ENCODE data around the gene CADM2.

Gene CADM2

GRCh38 chr3:85903434-85903833 lies 944.6 kb downstream of the CADM2 start:
- Mint-ChIP-seq H3K4me1 (no peaks in the 10 kb centered on the region), H3K27ac (no peak overlapping the region), H3K9me3 (no peaks in the 10 kb centered on the region), H3K4me3 (no peak overlapping the region), H3K27me3 (ENCODE audit: low read depth, poor library complexity) (no peaks in the 10 kb centered on the region), H3K36me3 (ENCODE audit: low read depth) (no peaks in the 10 kb centered on the region)
- DNase-seq, result no peak
- TF ChIP-seq CTCF (IDR thresholded peaks at IDR 0.05), result no peak

GRCh38 chr3:85912980-85913379 lies 954.2 kb downstream of the CADM2 start:
- Mint-ChIP-seq H3K27ac (no peak overlapping the region), H3K4me3 (no peak overlapping the region), H3K27me3 (ENCODE audit: low read depth, poor library complexity) (no peaks in the 10 kb centered on the region), H3K36me3 (ENCODE audit: low read depth) (no peaks in the 10 kb centered on the region), H3K9me3 (peaks cover 5% of the 10 kb centered on the region), H3K4me1 (no peaks in the 10 kb centered on the region)
- DNase-seq, result no peak
- TF ChIP-seq CTCF (IDR thresholded peaks at IDR 0.05), result no peak

DNA sequence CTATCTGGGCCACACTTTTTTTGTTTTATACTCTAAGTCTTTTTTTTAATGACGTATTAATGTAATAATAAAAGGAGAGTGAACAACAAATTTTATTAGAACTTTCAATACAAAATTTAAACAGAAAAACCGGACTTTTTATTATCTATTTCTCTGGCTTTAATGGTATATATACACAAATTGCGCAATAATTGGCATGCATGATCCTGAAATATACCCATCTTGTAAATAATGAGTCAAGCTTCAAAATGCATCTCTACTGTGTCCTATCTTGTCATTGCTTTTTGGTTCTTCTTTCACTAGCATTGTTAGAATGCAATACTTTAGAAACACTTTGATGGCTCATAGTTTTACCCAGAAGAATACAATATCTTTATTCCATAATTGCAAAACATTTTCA lies 963.6 kb downstream of the CADM2 start:
- no peak overlapping the region for H3K4me3 Mint-ChIP-seq
- peaks cover 7% of the 10 kb centered on the region for H3K9me3 Mint-ChIP-seq
- TF ChIP-seq CTCF (IDR thresholded peaks at IDR 0.05), result no peak
- no peaks in the 10 kb centered on the region for H3K36me3 Mint-ChIP-seq (ENCODE audit: low read depth)
- H3K4me1 Mint-ChIP-seq, result no peaks in the 10 kb centered on the region
- H3K27ac Mint-ChIP-seq, result no peak overlapping the region
- no peaks in the 10 kb centered on the region for H3K27me3 Mint-ChIP-seq (ENCODE audit: low read depth, poor library complexity)
- DNase-seq, result no peak

- Mint-ChIP-seq H3K36me3 (ENCODE audit: low read depth) (no peaks in the 10 kb centered on the region), H3K4me3 (no peak overlapping the region), H3K27ac (no peak overlapping the region), H3K9me3 (no peaks in the 10 kb centered on the region), H3K4me1 (peaks cover 8% of the 10 kb centered on the region), H3K27me3 (ENCODE audit: low read depth, poor library complexity) (no peaks in the 10 kb centered on the region)
- no peak for DNase-seq
- TF ChIP-seq CTCF (IDR thresholded peaks at IDR 0.05), result no peak
Measured at GRCh38 chr3:85930718-85931117, 971.9 kb downstream of the CADM2 start.

DNA sequence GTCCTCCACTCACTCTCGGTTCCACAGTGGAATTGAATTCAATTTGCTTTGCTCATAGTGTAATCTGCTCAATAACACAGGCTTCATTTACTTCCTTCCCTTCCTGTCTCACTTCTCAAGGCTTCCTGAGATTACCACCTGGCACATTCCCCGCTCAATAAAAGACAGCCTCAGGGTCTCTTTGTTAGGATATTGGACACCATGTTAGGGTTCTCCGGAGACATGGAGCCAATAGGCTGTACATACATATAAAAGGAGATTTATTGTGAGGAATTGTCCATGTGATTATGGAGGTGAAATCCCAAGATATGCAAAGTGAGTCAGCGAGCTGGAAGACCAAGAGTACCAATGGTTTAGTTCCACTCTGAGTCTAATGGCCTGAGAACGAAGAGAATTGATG lies 974.5 kb downstream of the CADM2 start:
- Mint-ChIP-seq H3K27ac (peak overlapping the region; percentile 5), H3K4me3 (no peak overlapping the region), H3K4me1 (peaks cover 8% of the 10 kb centered on the region), H3K27me3 (ENCODE audit: low read depth, poor library complexity) (no peaks in the 10 kb centered on the region), H3K9me3 (no peaks in the 10 kb centered on the region), H3K36me3 (ENCODE audit: low read depth) (no peaks in the 10 kb centered on the region)
- no peak for TF ChIP-seq CTCF (IDR thresholded peaks at IDR 0.05)
- no peak for DNase-seq

DNA sequence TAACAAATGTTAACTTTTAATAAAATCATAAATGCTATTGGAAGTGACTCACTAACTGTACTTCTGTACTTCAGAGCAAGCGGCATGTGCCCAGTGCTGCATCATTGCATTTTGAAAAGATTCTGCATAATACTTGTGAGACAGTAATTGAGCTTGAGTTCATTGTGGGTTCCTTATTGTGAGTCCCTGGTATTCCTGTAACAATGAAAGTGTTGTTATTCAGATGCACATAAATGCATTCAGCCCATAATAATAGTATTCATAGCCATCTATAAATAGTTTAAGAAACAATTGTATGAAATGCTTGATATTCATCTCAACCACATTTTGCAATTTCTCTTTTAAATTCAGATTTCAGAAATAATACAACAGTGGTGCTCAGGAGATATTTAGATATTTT lies 976.4 kb downstream of the CADM2 start:
- Mint-ChIP-seq H3K36me3 (ENCODE audit: low read depth) (no peaks in the 10 kb centered on the region), H3K27ac (no peak overlapping the region), H3K4me1 (peaks cover 15% of the 10 kb centered on the region), H3K9me3 (no peaks in the 10 kb centered on the region), H3K27me3 (ENCODE audit: low read depth, poor library complexity) (no peaks in the 10 kb centered on the region), H3K4me3 (no peak overlapping the region)
- TF ChIP-seq CTCF (IDR thresholded peaks at IDR 0.05), result no peak
- DNase-seq, result no peak
